DMS53 treated with DMSO at 0.1 percent for 48 hours (cell line): Measurements from ENCODE around the gene MBD3L3.
"Not testable (repeated sequence)": the region's sequence is repeated elsewhere in the genome, so short reads cannot be mapped to it uniquely, and the experiment has no call there.

Source experiments
- DNase-seq: peaks from one replicate; lab custom pipeline; 2025; ENCODE audit not compliant: unreplicated experiment; lab: John Stamatoyannopoulos, UW

Gene MBD3L3

DNA sequence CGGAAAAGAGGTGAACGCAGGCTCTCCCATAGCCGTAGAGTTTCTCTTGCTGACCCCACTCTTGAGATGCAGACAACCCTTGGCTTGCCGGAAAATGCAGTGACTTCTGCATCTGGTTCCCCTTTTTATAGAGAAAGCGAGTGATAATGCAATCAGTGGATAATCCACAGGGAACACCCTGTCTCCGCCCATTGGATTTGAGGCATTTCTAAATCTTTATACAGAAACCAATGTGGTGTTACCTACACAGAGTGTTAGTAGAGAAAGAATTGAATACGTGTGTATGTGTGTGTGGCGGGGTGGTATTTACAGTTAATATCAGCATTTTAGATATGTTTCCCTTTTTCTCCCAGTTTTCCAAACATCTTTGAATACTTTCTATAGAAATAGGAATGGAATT, at the start of gene MBD3L3:
TSS of gene MBD3L3 (minus strand) at position 101 of the 400 bp plus-strand sequence. CDS start at position 30, 71 bp downstream.
- not testable (repeated sequence) for DNase-seq

DNA sequence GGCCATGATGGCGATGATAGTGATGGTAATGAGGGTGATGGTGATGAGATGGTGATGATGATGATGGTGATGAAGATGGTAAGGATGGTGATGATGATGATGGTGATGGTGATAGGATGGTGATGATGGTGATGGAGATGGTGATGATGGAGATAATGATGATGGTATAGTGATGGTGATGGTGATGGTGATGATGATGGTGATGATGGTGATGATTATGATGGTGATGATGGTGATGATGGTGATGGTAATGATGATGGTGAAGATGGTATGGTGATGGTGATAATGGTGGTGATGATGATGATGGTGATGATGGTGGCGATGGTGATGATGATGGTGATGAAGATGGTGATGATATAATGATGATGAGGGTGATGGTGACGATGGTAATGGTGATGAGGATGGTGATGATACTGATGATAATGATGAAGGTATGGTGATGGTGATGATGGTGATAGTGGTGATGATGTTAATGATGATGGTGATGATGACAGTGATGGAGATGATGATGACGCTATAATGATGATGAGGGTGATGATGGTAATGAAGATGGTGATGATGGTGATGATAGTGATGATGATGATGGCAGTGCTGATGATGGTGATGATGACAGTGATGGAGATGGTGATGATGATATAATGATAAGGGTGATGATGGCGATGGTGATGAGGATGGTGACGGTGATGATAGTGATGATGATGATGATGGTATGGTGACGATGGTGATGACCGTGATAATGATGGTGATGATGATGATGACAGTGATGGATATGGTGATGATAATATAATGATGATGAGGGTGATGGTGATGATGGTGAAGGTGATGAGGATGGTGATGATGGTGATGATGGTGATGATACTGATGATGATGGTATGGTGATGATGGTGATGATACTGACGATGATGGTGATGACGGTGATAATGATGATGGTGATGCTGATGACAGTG, 48.5 kb upstream of the MBD3L3 start:
- DNase-seq: no peak

DNA sequence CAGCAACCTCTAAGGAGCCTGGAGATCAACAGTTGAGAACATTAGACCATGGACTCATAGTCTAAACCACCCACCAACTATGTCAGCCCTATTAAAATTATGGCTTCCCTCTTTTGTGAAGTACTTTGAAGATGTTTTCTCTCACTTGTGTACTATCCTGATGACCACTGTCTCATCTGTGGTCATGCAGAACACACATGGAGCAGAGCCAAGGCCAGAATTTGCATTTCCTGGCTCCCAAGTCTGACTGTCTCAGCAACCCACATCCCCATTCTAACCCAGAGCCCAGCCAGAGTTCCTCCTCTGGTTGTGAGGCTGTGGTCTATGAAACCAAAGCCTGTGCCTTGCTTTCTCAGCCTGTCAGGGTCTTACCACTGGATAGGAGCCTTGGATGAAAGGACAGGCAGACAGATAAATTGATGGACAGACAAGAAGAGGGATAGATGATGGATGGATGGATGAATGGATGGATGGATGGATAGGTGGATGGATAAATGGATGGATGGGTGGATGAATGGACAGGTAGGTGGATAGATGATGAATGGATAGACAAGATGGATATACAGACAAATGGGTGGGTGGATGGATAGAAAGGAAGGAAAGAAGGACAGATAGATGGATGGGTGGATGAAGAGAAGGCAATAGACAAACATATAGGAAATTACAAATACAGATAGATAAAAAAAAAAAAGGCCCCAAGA, 46.4 kb upstream of the MBD3L3 start:
- DNase-seq: no peak

DNA sequence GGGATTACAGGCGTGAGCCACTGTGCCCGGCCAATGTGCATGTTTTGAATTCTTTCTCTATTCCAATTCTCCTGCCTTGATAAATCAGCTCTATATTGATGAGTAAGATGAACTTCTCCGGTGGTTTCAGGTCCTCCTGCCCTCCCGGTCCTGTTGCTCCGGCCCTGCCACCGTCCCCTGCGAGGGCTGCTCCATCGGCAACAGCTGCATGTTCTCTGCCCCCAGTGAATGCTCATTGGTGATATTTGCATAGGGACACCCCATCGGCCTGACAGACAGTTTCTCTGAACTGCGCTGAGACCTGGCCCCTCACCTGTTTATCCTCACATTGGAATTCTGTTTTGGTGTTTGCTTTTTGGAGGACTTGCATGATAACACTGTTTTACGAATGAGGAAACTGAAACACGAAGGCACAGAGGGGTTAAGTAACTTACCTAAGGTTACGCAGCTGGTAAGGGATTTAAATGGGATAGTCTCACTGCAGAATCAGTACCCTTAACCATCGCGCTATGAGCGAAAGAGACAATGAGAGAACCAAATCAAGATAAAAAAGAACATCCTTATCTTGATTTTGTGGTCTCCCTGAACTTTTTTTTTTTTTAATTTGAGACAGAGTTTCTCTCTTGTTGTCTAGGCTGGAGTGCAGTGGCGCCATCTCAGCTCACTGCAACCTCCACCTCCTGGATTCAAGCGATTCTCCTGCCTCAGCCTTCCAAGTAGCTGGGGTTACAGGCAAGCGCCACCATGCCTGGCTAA, 43.2 kb upstream of the MBD3L3 start:
- DNase-seq: no peak

DNA sequence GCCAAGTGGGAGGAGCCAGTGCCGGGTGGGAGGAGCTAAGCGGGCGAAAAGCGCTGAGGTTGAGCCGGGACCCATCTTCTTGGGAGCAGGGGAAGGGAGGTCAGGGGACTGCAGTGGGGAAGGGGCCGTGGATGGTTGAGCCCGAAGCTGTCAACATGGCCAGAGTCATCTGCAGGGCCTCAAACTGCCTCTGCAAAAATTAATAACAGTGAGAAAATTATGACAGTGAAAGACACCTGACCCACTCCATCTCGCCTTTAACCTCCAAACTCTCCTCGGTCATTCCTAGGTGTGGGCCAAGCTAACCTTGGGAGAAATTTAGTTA, 41.1 kb upstream of the MBD3L3 start:
- no peak for DNase-seq

DNA sequence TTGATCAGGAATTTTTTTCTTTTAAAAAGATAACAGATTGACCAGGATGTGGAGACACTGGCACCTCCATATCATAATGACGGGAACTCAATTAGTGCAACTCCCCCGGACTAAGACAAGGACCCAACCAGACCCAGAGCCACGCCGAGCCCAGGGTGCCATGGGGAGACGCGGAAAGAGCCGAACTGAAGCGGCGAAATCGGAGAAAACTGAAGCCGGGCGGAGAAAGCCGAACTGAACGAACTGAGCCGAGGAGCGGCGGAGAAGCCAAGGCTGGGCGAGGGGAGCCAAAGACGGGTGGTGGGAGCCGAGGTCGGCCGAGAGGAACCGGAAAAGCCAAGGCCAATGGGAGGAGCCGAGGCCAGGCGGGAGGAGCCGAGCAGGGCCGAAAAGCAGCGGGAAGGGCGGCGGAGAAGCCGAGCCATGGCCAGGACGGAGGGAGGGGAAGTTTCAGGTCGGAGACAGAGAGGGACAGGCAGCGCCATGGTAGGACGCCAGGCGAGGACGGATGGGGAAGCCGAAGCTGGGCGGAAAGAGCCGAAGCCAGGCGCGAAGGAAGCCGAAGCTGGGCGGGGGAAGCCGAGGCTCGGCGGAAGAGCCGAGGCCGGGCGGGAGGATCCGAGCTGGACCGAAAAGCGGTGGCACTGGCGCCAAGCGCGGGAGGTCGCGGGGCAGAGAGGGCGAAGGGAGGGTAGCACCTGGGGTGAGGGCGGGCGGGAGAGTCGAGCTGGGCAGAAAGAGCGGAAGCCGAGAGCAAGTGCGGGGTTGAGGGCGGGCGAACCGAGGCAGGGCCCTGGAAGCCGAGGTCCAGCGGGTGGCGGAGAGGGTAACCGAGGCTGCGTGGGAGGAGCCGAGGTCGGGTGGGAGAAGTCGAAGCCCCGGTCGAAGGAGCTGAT, 40.5 kb upstream of the MBD3L3 start:
- DNase-seq: peak; percentile 91

DNA sequence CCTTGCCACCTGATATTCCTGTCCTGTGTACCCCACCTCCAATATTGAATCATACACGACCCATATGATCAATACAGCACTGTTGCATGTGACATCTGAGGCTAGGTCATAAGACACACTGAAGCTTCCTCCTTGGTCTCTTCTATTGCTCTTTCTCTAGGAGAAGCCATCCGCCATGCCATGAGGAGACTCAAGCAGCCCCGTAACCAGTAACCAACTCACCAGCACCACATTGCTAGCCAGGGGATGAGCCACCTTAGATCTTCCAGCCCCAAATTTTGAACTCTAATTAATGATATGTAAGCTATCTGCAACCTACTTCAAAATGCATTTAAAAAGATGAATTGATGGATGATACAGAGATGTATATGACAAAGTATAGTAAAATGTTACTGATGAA, 39.6 kb upstream of the MBD3L3 start:
- no peak for DNase-seq

DNA sequence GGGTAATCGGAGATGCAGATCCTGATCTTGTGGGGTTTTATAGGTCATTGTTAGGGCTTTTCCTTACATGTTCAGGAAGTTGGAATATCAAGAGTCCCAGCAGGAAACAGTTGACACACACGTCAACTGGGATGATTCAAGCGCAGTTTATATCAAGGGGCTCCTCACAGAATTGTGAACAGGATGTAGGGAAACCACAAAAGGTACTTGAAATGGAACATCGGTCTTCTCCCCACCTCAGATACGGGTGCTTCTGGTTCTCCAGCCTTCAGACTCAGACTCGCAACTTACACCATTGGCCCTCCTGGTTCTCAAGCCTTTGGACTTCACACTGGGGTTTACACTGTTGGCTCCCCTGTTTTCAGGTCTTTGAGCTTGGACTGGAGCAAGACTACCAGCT, 30.5 kb upstream of the MBD3L3 start:
- no peak for DNase-seq

DNA sequence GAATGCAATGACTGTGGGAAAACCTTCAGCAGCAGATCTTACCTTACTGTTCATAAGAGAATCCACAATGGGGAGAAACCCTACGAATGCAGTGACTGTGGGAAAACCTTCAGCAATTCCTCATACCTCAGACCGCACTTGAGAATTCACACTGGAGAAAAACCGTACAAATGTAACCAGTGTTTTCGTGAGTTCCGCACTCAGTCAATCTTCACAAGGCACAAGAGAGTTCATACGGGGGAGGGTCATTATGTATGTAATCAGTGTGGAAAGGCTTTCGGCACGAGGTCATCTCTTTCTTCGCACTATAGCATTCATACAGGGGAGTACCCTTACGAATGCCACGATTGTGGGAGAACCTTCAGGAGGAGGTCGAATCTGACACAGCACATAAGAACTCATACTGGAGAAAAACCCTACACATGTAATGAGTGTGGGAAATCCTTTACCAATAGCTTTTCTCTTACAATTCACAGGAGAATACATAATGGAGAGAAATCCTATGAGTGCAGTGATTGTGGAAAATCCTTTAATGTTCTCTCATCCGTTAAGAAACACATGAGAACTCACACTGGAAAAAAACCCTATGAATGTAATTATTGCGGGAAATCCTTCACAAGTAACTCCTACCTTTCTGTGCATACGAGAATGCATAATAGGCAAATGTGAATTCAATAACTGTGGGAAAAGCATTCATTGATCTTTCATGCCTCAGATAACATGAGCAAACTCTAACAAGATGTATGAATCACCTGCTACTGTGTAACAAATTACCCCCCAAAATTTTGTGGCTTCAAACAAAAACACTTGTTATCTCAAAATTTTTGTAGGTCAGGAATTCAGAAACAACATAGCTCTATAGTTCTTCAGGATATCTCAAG, 24.8 kb upstream of the MBD3L3 start:
- DNase-seq: no peak

DNA sequence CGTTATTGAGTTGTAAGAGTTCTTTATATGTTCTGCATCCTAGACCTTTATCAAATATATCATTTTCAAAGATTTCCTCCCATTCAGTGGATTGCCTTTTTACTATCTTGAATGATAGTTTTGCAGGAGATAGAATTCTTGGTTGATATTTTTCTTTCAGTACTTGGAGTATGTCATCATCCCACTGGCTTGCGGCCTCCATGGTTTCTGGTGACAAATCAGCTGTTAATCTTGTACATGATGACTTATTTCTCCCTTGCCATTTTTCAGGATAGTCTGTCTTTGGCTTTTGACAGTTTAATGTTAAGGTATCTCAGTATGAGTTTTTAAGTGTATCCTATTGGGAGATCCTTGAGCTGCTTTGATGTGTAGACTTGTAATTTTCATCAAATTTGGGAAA, 19.5 kb upstream of the MBD3L3 start:
- no peak for DNase-seq

DNA sequence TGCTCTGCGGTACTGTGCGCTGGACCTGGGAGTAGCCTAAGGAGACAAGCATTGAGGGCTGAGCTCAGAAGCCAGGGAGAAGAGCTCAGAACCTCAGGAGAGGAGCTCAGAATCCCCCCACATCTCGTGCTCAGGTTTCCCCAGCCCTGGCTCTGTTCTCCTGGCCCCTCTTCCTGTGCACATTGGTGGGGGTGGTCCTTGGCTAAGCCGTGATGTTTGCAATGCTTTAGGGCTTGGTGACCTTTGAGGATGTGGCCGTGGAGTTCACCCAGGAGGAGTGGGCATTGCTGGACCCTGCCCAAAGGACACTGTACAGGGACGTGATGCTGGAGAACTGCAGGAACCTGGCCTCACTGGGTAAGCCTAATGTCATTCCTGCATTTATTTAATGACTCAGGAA, 17.7 kb upstream of the MBD3L3 start:
- DNase-seq: no peak

DNA sequence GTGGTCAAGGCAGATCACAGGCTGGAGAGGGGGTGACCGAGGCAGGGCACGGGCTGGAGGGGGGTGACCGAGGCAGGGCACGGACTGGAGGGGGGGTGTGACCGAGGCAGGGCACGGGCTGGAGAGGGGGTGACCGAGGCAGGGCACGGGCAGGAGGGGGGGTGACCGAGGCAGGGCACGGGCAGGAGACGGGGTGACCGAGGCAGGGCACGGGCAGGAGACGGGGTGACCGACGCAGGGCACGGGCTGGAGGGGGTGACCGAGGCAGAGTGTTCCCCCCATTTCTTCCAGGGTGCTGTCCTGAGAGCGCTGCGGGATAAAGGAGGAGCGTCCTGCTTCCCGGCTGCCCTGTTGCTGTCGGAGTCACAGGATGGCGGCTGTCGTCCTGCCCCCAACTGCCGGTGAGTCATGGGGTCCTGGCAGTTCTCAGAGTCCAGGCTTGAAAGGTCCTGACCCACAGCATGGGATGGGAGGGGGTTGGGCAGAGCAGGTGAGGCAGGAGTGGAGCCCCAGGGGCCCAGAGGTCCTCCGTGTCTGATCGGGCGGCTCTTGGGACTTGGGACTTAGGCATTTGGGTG, 16.3 kb upstream of the MBD3L3 start:
- no peak for DNase-seq

DNA sequence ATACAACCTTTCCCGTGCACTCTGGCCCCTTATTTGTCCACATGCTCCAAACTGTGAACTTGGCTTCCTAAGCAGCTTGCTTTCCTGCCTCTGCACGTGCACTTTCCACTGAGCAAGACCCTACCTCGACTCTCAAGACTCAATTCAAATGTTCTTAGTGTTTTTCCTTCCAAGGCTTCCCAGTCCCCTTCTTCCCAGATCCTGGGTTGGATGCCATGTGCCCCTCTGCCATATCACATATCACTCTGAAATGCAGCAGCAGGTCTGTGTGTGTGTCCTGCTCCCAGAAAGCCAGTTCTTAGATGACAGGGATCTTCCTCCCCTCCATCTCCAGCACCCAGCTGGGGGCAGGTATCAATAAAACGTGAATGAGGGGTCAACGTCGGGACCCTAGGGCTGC, 14.1 kb upstream of the MBD3L3 start:
- no peak for DNase-seq

DNA sequence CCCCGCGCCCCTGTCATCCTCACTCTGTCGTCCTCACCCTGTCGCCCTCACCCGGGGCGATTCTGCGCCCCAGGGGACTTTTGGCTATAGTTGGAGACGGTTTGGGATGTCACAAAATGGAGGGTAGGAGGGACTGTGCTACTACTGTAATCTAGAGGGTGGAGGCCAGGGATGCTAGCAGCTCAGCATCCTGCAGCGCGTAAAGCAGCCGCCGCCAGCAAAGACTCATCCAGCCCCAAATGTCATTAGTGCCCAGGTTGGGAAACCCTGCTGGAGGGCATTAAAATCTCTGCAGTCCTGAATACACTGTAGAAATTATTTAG, 11.4 kb upstream of the MBD3L3 start:
- DNase-seq: no peak

DNA sequence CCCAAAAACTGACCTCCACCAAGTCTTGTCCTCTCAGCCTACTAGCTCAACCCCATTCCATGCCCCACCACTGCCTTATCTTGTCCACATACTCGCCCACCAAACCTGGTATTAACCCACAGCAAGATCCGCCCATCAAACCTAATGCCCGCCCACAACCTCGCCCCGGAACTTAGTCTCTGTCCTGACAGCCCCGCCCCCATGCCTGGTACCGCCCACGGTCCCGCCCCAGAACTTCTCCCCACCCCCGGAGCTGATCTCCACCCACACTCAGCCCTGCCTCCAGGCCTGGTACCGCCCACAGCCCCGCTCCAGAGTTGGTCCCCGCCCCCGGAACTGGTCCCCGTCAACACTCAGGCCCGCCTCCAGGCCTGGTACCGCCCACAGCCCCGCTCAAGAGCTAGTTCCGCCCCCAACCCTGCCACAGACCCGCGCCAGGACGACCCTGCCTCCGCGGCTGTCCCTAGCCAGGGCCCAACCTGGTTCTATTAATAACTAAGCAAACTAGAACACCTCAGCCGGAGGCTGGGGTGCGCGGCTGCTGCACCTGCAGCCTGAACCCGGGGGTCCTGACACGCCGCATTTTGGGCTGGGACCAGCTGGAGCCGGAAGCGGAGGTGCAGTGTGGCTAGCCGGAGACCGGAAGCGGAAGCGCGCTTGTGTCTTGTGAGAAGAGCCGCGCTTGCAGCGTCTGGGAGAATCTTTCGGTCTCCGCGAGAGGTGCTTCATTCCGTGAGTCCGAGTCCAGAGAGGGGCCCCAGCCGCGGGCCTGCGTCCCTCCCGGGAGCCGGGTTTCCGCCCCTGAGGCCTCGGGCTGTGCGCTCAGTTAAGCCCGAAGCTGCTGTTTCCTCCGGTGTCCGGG, 10.8 kb upstream of the MBD3L3 start, which contains the start of gene ZNF557:
TSS of gene ZNF557 (plus strand) at position 662 of the 862 bp plus-strand sequence. CDS start 5,372 bp downstream, outside the sequence.
- peak; percentile 74 for DNase-seq

DNA sequence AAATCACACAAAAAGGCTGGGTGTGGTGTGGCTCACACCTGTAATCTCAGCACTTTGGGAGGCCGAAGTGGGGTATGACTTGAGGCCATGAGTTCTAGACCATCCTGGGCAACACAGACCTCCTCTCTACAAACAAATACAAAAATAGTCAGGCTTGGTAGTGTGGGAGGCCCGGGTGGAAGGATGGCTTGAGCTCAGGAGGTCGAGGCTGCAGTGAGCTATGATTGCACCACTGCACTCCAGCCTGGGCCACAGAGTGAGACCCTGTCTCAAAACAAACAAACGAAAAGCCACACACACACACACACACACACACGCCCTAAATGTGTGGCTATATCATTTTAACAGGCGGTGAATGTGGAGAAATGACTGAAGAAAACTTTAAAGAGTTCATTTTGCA, 10.1 kb upstream of the MBD3L3 start:
- no peak for DNase-seq

DNA sequence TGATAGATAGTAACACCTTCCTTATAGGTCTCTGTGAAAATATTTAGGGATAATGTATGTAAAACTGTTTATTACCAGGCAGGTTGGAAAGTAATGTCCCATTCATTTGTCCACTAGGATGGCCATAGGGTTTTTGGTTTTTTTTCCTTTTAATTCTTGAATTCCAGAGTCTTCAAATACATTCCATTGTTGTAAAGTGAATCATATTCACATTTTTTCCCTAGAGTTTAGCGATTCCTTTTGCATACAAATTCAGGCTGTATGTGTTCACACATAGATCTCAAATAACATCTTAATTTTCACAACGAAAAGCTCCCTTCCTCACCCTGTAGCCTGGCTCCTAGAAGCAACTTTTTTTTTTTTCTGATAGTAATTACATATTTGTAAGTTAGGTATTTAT, 9.2 kb upstream of the MBD3L3 start:
- DNase-seq: no peak

DNA sequence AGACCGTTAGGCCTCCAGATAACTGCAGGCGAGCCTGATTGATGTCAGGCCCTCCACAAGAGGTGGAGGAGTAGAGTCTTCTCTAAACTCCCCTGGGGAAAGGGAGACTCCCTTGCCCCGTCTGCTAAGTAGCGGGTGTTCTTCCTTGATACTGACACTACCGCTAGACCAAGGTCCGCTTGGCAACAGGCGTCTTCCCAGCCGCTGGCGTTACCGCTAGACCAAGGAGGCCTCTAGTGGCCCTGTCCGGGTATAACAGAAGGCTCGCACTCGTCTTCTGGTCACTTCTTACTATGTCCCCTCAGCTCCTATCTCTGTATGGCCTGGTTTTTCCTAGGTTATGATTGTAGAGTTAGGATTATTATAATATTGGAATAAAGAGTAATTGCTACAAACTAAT, 8.6 kb upstream of the MBD3L3 start:
- DNase-seq: peak; percentile 11
